Esophagus (tissue), 2 donors: ENCODE measurements around the gene SLC27A4. TPM values are rescaled to one million over a fixed set of nuclear protein-coding genes. Genes with fewer than 3 reads are reported as not detected.
A peak's percentile ranks its signal among the peaks of the same experiment; 100 is the strongest.

Source experiments
- H3K27ac ChIP-seq, 2 donors: one replicate each; pipeline ENCODE4 v1.5.1; 2013; ENCODE audit warnings: low read depth in 2 of 2, mild to moderate bottlenecking in 2 of 2, inconsistent platforms in 1 of 2, low read length in 1 of 2, moderate library complexity in 1 of 2
- H3K27me3 ChIP-seq, 2 donors: one replicate each; pipeline ENCODE4 v1.6.1; 2013; ENCODE audit warnings: low read length in 2 of 2, control low read depth in 1 of 2, mild to moderate bottlenecking in 1 of 2; ENCODE audit not compliant: insufficient read depth in 2 of 2, control insufficient read depth in 1 of 2
- H3K36me3 ChIP-seq, 2 donors: one replicate each; pipeline ENCODE4 v1.6.1; 2013; ENCODE audit warnings: low read length in 1 of 2; ENCODE audit not compliant: control insufficient read depth in 2 of 2, insufficient read depth in 2 of 2
- H3K4me1 ChIP-seq, 2 donors: one replicate each; pipeline ENCODE4 v1.6.1; 2013; ENCODE audit warnings: low read length in 1 of 2; ENCODE audit not compliant: control insufficient read depth in 2 of 2, insufficient read depth in 2 of 2
- H3K4me3 ChIP-seq, 2 donors: one replicate each; pipeline ENCODE4 v1.5.1; 2013; ENCODE audit warnings: low read length in 2 of 2, mild to moderate bottlenecking in 2 of 2, low read depth in 1 of 2, moderate library complexity in 1 of 2
- H3K9me3 ChIP-seq, 2 donors: one replicate each; pipeline ENCODE4 v1.6.1; 2013; ENCODE audit warnings: mild to moderate bottlenecking in 2 of 2, low read depth in 1 of 2, low read length in 1 of 2, moderate library complexity in 1 of 2; ENCODE audit not compliant: control insufficient read depth in 2 of 2, insufficient read depth in 1 of 2
- WGBS, 2 donors: extraction: QIAGEN DNeasy Blood & Tissue Kit; methylation state at CpG; one replicate each; pipeline ENCODE4 v1.1.7; 2013; 5-methylcytosine and 5-hydroxymethylcytosine counted together
- polyA plus RNA-seq, 2 donors: library from polyadenylated mRNA; stranded (reverse); fragments of 200-250 nt; gene quantifications; one replicate each; pipeline ENCODE4 v1.2.3, GENCODE V29; 2013
- donor health status: healthy with polysubstance abuse.
- donor health status: Bipolar disorder and iron deficiency.

SLC27A4 gene
- polyA plus RNA-seq, result 10 to 100 TPM; 65.2 to 69.2 TPM

- 4 to 7% methylated on average over 46 to 75 of the region's 75 CpGs for WGBS, 2 donors
- peak within 1 kb of the TSS; percentile 82 to 88 for H3K4me3 ChIP-seq
- H3K27ac ChIP-seq, result peak within 1 kb of the TSS; percentile 97 to 98
- no peaks in the 10 kb centered on the region for H3K4me1 ChIP-seq
- H3K36me3 ChIP-seq, result peaks cover 7 to 20% of the 10 kb centered on the region in 2 donors
- no peaks in the 10 kb centered on the region for H3K9me3 ChIP-seq
- H3K27me3 ChIP-seq, result no peaks in the 10 kb centered on the region
These were observed at the start of gene SLC27A4 for GRCh38 chr9:128339761-128340690. TSS of gene SLC27A4 (plus strand) at chr9:128340527. CDS start at chr9:128343133, 2,606 bp downstream.

GRCh38 chr9:128292009-128292408 lies 48.3 kb upstream of the SLC27A4 start:
- no peaks in the 10 kb centered on the region for H3K4me1 ChIP-seq
- H3K36me3 ChIP-seq, result peaks cover 4 to 7% of the 10 kb centered on the region in 2 donors
- H3K9me3 ChIP-seq, result no peaks in the 10 kb centered on the region
- no peak overlapping the region for H3K4me3 ChIP-seq
- no peak overlapping the region for H3K27ac ChIP-seq
- no peaks in the 10 kb centered on the region for H3K27me3 ChIP-seq
- WGBS, 2 donors, result 83 to 92% methylated on average over 3 of the region's 3 CpGs

- no peak overlapping the region for H3K27ac ChIP-seq
- H3K4me1 ChIP-seq, result no peaks in the 10 kb centered on the region
- no peaks in the 10 kb centered on the region for H3K9me3 ChIP-seq
- H3K4me3 ChIP-seq, result no peak overlapping the region
- no peaks in the 10 kb centered on the region for H3K27me3 ChIP-seq
- WGBS, 2 donors, result 89 to 93% methylated on average over 4 of the region's 4 CpGs
- peaks cover 2 to 5% of the 10 kb centered on the region in 2 donors for H3K36me3 ChIP-seq
These were observed 47.2 kb upstream of the SLC27A4 start for GRCh38 chr9:128293091-128293490.

- Histone ChIP-seq H3K4me3 (no peak overlapping the region), H3K27ac (no peak overlapping the region), H3K9me3 (no peaks in the 10 kb centered on the region), H3K36me3 (no peaks in the 10 kb centered on the region), H3K27me3 (no peaks in the 10 kb centered on the region), H3K4me1 (no peaks in the 10 kb centered on the region)
- 81 to 83% methylated on average over 4 of the region's 4 CpGs for WGBS, 2 donors
These were observed 46.2 kb upstream of the SLC27A4 start for GRCh38 chr9:128294142-128294541.

- WGBS, 2 donors, result 86 to 91% methylated on average over 16 of the region's 16 CpGs
- Histone ChIP-seq H3K36me3 (no peaks in the 10 kb centered on the region), H3K9me3 (no peaks in the 10 kb centered on the region), H3K27me3 (no peaks in the 10 kb centered on the region), H3K4me1 (no peaks in the 10 kb centered on the region), H3K27ac (peak overlapping the region in 1 of 2 donors; percentile 30), H3K4me3 (no peak overlapping the region)
These were observed 43.7 kb upstream of the SLC27A4 start for GRCh38 chr9:128296340-128297220.

GRCh38 chr9:128297221-128297773 lies 43.0 kb upstream of the SLC27A4 start:
- Histone ChIP-seq H3K4me1 (no peaks in the 10 kb centered on the region), H3K36me3 (no peaks in the 10 kb centered on the region), H3K27ac (no peak overlapping the region), H3K4me3 (no peak overlapping the region), H3K9me3 (no peaks in the 10 kb centered on the region), H3K27me3 (no peaks in the 10 kb centered on the region)
- 77 to 88% methylated on average over 2 of the region's 2 CpGs for WGBS, 2 donors

- Histone ChIP-seq H3K4me1 (no peaks in the 10 kb centered on the region), H3K9me3 (no peaks in the 10 kb centered on the region), H3K27ac (peak overlapping the region; percentile 57 to 95), H3K27me3 (no peaks in the 10 kb centered on the region), H3K36me3 (no peaks in the 10 kb centered on the region), H3K4me3 (no peak overlapping the region)
- 61 to 68% methylated on average over 20 of the region's 20 CpGs for WGBS, 2 donors
These were observed 41.5 kb upstream of the SLC27A4 start for GRCh38 chr9:128298535-128299482.

- WGBS, 2 donors, result 76 to 78% methylated on average over 9 of the region's 9 CpGs
- Histone ChIP-seq H3K36me3 (peaks cover 1 to 2% of the 10 kb centered on the region in 2 donors), H3K4me1 (peaks cover 0 to 2% of the 10 kb centered on the region in 2 donors), H3K4me3 (no peak overlapping the region), H3K9me3 (no peaks in the 10 kb centered on the region), H3K27ac (peak overlapping the region; percentile 49 to 90), H3K27me3 (no peaks in the 10 kb centered on the region)
These were observed 36.0 kb upstream of the SLC27A4 start for GRCh38 chr9:128304136-128304970.
